D721Med (cell line): ENCODE measurements around the gene CDH23.

ENCODE experiments used
- DNase-seq: peaks from one replicate; pipeline ENCODE4 v3.0.0; 2011; ENCODE audit warnings: low spot score; ENCODE audit not compliant: insufficient read length
- FAIRE-seq: peaks from 2 replicates; lab custom pipeline; 2011; peaks lifted over from hg19 to GRCh38; lab: Jason Lieb, UNC
- TF ChIP-seq, protein P1 (sequence below): IDR thresholded peaks from 2 replicates; pipeline ENCODE4 v1.5.1; 2012; ENCODE audit warnings: mild to moderate bottlenecking, control low read depth; ENCODE audit not compliant: insufficient read depth; ENCODE audit errors: missing control alignments

CDH23 gene

DNA sequence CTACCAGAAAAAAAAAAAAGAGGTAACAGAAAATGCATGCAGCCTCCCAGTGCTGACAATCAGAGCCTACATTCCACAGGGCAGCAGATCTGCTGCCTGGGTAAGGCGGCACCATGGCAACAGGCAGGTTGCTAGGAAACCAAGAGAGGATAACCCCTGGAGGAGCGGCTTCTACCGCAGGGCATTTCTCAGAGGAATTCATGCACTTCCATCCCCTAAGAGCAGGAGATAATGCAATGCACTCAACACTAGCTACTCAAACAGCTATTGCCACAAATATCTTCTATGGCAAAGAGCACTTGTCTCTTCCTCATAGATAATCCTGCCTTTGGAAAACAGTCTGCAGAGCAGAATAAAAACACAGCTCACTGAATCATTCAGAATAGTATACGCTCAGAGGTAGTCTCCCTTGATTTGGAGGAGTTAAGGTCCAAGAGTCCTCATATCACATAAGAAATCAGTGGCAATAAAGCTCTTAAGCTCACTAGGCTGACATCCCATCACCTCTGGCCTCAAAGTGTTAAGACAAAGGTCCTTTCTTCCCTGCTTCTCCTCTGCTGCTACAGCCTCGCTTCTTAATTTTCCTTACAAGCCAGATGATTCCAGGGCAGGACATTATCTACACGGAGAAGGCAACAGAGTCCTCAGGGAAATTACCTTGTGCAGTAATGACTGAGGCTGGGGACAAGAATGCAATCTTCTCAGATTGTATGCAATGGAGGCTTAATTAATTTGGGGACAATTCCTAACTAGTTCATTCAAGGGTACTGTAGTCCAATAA, 443.6 kb downstream of the CDH23 start:
- FAIRE-seq (peak; percentile 55), DNase-seq (peak; percentile 62)
- TF ChIP-seq, protein P1, sequence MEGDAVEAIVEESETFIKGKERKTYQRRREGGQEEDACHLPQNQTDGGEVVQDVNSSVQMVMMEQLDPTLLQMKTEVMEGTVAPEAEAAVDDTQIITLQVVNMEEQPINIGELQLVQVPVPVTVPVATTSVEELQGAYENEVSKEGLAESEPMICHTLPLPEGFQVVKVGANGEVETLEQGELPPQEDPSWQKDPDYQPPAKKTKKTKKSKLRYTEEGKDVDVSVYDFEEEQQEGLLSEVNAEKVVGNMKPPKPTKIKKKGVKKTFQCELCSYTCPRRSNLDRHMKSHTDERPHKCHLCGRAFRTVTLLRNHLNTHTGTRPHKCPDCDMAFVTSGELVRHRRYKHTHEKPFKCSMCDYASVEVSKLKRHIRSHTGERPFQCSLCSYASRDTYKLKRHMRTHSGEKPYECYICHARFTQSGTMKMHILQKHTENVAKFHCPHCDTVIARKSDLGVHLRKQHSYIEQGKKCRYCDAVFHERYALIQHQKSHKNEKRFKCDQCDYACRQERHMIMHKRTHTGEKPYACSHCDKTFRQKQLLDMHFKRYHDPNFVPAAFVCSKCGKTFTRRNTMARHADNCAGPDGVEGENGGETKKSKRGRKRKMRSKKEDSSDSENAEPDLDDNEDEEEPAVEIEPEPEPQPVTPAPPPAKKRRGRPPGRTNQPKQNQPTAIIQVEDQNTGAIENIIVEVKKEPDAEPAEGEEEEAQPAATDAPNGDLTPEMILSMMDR = no peak

DNA sequence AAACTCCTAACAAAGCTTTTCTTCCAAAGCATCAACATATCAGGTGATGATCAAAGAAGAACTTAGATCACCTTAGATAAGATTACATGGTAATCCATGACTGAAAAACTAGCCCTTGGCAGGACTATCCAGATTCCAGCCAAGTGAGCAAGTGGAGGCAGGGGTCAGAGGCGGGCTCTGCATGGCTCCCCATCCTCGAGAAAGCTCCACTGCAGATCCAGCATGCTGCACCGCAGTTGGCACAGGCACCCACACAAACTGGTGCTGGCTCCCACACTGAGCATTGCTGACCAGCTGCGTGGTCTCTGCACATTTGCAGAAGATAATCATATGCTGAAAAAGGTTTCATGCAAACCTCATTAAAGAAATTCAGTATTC, 444.2 kb downstream of the CDH23 start:
- FAIRE-seq (no peak), DNase-seq (no peak)
- TF ChIP-seq, protein P1 = no peak

DNA sequence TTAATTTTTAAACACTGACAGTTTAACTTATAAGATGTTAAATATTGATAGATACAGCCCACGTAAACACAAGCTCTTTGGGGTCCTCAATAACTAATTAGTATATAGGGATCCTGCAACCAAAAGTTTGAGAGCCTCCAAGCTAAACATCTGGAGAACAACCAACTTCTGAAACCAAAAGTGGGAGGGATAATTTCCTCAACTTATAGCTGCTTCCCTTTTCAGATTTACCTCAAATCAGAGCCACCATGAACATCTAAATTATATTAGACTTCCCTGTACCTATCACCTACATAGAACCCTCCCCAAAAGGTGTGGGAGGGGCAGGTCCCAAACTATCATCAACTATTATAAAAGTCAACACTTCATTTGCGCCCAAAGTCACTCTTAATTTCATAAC, 445.7 kb downstream of the CDH23 start:
- DNase-seq (no peak), FAIRE-seq (no peak)
- TF ChIP-seq, protein P1 = no peak

DNA sequence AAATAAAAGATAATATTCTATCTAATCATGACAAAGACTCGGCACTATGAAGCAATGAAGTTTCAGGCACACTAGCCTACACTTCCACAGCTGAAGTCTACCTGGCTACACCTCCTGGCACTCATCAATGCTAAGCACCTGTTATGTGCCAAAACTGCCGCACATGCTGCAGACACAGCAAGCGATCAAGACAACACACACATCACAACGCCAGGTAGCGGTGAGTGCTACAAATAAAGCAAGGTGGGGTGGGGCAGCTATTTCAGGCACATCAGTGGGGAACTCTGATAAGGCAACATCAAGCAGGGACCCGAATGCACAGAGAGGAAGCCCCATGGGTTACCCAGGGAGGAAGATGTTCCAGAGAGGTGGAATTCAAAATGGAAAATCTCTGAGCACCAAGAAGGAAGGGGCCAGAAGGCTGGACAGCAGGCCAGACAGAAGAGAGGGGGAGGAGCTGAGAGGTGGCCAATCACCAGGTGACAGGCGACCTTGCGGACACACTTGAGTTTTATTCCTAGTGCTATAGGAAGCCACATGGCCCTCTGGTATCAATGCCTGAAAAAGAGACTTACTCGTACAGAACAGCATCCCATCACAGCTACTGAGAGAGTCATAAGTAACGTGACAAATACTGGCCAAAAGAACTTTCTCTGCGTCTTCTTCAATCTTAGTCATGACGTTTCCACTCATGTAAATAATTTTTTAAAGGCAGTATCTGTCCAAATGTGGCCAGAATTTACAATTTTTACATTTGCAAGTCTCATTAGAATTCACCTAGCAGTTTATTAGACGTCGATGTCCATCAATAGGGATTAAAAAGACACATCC, 446.4 kb downstream of the CDH23 start:
- TF ChIP-seq, protein P1 = no peak
- FAIRE-seq (no peak), DNase-seq (no peak)

DNA sequence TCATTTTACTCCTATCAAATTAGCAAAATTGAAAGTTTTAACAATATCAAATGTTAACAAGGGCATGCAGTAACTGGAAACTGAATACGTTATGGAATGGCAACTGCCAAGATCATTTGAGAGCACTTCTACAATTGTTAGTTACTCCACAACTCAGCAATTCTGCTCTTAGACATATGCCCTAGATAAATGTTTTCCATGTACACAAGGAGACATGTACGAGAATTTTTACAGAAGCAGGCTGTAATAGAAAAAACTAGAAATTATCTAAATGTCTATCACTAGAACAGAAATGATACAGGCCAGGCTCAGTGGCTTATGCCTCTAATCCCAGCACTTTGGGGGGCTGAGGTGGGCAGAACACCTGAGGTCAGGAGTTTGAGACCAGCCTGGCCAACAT, 447.4 kb downstream of the CDH23 start:
- no peak for DNase-seq
- TF ChIP-seq, protein P1 = no peak
- FAIRE-seq = no peak

DNA sequence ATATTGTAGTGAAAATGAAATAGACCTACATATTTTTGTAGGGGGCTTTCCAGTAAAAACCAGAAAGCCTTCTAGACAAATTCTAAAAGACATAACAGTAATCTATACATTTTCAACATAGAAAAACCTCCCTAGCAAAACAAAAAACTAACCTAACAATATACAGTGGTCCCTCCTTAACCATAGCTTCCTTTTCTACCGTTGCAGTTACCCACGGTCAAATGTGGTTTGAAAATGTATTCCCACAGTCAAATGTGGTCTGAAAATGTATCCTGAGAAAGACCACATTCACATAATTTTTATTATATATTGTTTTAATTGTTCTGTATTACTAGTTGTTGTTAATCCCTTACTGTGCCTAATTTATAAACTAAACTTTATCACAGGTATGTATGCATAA, 448.0 kb downstream of the CDH23 start:
- no peak for FAIRE-seq
- DNase-seq = no peak
- TF ChIP-seq, protein P1 = no peak
